GM12878 (cell line): ENCODE measurements around the gene GCH1. TPM values are rescaled to one million over a fixed set of nuclear protein-coding genes. Genes with fewer than 3 reads are reported as not detected.

Experiments used
- ATAC-seq: fragments of 200-7000 bp; cut with Tn5 transposase; 3 replicates; pipeline ENCODE4 v1.9.1; 2020; ENCODE audit warnings: mild to moderate bottlenecking, moderate library complexity
- BruUV-seq: library from RNA; stranded (reverse); fragments of 400-500 nt; replicated peaks from 2 replicates; lab custom pipeline; 2021; lab: Mats Ljungman, UMichigan
- CTCF ChIA-PET: fragments of 300-600 bp; sonication (Branson Sonifier 250); formaldehyde crosslinking; extraction: SDS; loops from one replicate; lab custom pipeline; 2021; ENCODE audit warnings: inconsistent platforms; lab: Yijun Ruan, JAX
- POLR2A ChIA-PET: fragments of 350-600 bp; formaldehyde crosslinking; extraction: SDS; loops from one replicate; lab custom pipeline; 2021; ENCODE audit warnings: inconsistent platforms; lab: Charles Lee
- RAD21 ChIA-PET: fragments of 300-600 bp; sonication (Branson Sonifier 250); formaldehyde crosslinking; loops from one replicate; lab custom pipeline; 2023; ENCODE audit warnings: antibody characterized with exemption; ENCODE audit not compliant: unreplicated experiment; lab: Charles Lee
- SMC1A ChIA-PET: fragments of 300-600 bp; sonication (Branson Sonifier 250); formaldehyde crosslinking; loops from one replicate; lab custom pipeline; 2023; ENCODE audit not compliant: unreplicated experiment, uncharacterized antibody; lab: Charles Lee
- DNase-seq: peaks from one replicate; pipeline ENCODE4 v3.0.0-alpha.2; 2011; ENCODE audit warnings: low read depth, low spot score
- FAIRE-seq: peaks from 3 replicates; lab custom pipeline; 2011; peaks lifted over from hg19 to GRCh38; lab: Jason Lieb, UNC
- H2AFZ ChIP-seq: 2 replicates; pipeline ENCODE4 v1.6.0; 2011; ENCODE audit warnings: low read depth, low read length, control low read depth; ENCODE audit not compliant: control insufficient read depth
- H3K27ac ChIP-seq: 2 replicates; pipeline ENCODE4 v1.5.1; 2011; ENCODE audit warnings: control low read depth; ENCODE audit not compliant: control insufficient read depth, insufficient read depth
- H3K27me3 ChIP-seq, 2 experiments: replicated peaks in 1 of 2; 2 replicates each; pipeline versions ENCODE4 v1.6.0 to v1.6.1; 2011; ENCODE audit warnings: low read length in 1 of 2; ENCODE audit not compliant: control insufficient read depth in 2 of 2, insufficient read depth in 2 of 2
- H3K36me3 ChIP-seq, 2 experiments: 2 replicates each; pipeline ENCODE4 v1.5.1; 2011; ENCODE audit warnings: low read length in 1 of 2; ENCODE audit not compliant: control insufficient read depth in 2 of 2, insufficient read depth in 2 of 2
- H3K4me1 ChIP-seq: 2 replicates; pipeline ENCODE4 v1.6.1; 2011; ENCODE audit warnings: mild to moderate bottlenecking, low read length, moderate library complexity, mixed read lengths; ENCODE audit not compliant: control insufficient read depth, insufficient read depth
- H3K4me2 ChIP-seq: 2 replicates; pipeline ENCODE4 v1.6.0; 2011; ENCODE audit warnings: control low read depth; ENCODE audit not compliant: control insufficient read depth, insufficient read depth
- H3K4me3 ChIP-seq: fragments of 200-600 bp; sonication (generic); 2 replicates; pipeline ENCODE4 v1.5.1; 2016
- H3K79me2 ChIP-seq: 2 replicates; pipeline ENCODE4 v1.6.0; 2011; ENCODE audit warnings: low read length; ENCODE audit not compliant: control insufficient read depth, insufficient read depth
- H3K9ac ChIP-seq: 2 replicates; pipeline ENCODE4 v1.8.0; 2011; ENCODE audit warnings: low read length, control low read depth, mixed read lengths; ENCODE audit not compliant: control insufficient read depth, insufficient read depth
- H3K9me3 ChIP-seq: replicated peaks from 3 replicates; pipeline ENCODE4 v1.5.1; 2011; ENCODE audit warnings: mild to moderate bottlenecking, low read length; ENCODE audit not compliant: control insufficient read depth, insufficient read depth
- H4K20me1 ChIP-seq: 2 replicates; pipeline ENCODE4 v1.6.0; 2011; ENCODE audit not compliant: control insufficient read depth, insufficient read depth
- CBFB ChIP-seq: IDR thresholded peaks from 2 replicates; pipeline ENCODE4 v1.6.1; 2016; ENCODE audit warnings: antibody characterized with exemption, low read depth
- CBX3 ChIP-seq: fragments of 200-600 bp; sonication (generic); IDR thresholded peaks from 2 replicates; pipeline ENCODE4 v1.6.1; 2016; ENCODE audit warnings: low read depth, borderline replicate concordance
- CHD2 ChIP-seq: IDR thresholded peaks from 2 replicates; pipeline ENCODE4 v1.6.1; 2011; ENCODE audit warnings: low read depth, low read length, improper control_type of control experiment, borderline replicate concordance
- EP300 ChIP-seq, 2 experiments: fragments of 150-350 bp in 1 of 2; IDR thresholded peaks; 2 replicates each; pipeline ENCODE4 v1.6.1; 2011 to 2012; ENCODE audit warnings: low read depth in 2 of 2, low read length in 2 of 2, borderline replicate concordance in 1 of 2, improper control_type of control experiment in 1 of 2, inconsistent platforms in 1 of 2; ENCODE audit not compliant: control insufficient read depth in 1 of 2
- ETV6 ChIP-seq, 2 experiments: fragments of 450-650 bp in 1 of 2; IDR thresholded peaks in 1 of 2; conservative IDR thresholded peaks in 1 of 2; 2 replicates each; pipeline ENCODE4 v1.6.1; 2014; ENCODE audit warnings: antibody characterized with exemption in 1 of 2, borderline replicate concordance in 1 of 2, low read depth in 1 of 2, mild to moderate bottlenecking in 1 of 2, moderate library complexity in 1 of 2
- HDGF ChIP-seq: fragments of 450-650 bp; IDR thresholded peaks from 2 replicates; pipeline ENCODE4 v1.6.1; 2016; ENCODE audit warnings: antibody characterized with exemption
- IKZF1 ChIP-seq: fragments of 450-650 bp; conservative IDR thresholded peaks from 2 replicates; pipeline ENCODE4 v1.6.1; 2017; ENCODE audit warnings: antibody characterized with exemption, mild to moderate bottlenecking
- NBN ChIP-seq: fragments of 450-650 bp; IDR thresholded peaks from 2 replicates; pipeline ENCODE4 v1.6.1; 2016
- PAX8 ChIP-seq: fragments of 450-650 bp; IDR thresholded peaks from 2 replicates; pipeline ENCODE4 v1.6.1; 2017; ENCODE audit warnings: mild to moderate bottlenecking, moderate library complexity
- RAD21 ChIP-seq: IDR thresholded peaks from 2 replicates; pipeline ENCODE4 v1.6.1; 2011; ENCODE audit warnings: mild to moderate bottlenecking, low read depth, low read length, moderate library complexity; ENCODE audit not compliant: insufficient read depth
- SUZ12 ChIP-seq: fragments of 200-600 bp; sonication (generic); IDR thresholded peaks from one replicate; pipeline ENCODE4 v1.6.1; 2018; ENCODE audit warnings: antibody characterized with exemption, mild to moderate bottlenecking; ENCODE audit not compliant: unreplicated experiment
- WRNIP1 ChIP-seq: IDR thresholded peaks from 2 replicates; pipeline ENCODE4 v1.6.1; 2011; ENCODE audit warnings: low read depth, low read length, improper control_type of control experiment, borderline replicate concordance
- ZBED1 ChIP-seq: IDR thresholded peaks from 2 replicates; pipeline ENCODE4 v1.6.1; 2016; ENCODE audit warnings: borderline replicate concordance
- WGBS: methylation state at CpG from one replicate; pipeline ENCODE4 v1.1.6; 2016; ENCODE audit warnings: low lambda C conversion rate; ENCODE audit not compliant: insufficient replicate concordance, insufficient coverage; ENCODE audit errors: missing lambda C conversion rate; 5-methylcytosine and 5-hydroxymethylcytosine counted together
- in situ Hi-C: fragments of 300-500 bp; cut with MboI; formaldehyde crosslinking; loops from 9 replicates; pipeline ENCODE4 v1.14.3; 2018; ENCODE audit warnings: mixed read lengths
- intact Hi-C: fragments of 100-400 bp; cut with micrococcal nuclease; formaldehyde crosslinking; loops from one replicate; pipeline ENCODE4 v1.14.2; 2022; ENCODE audit not compliant: unreplicated experiment
- polyA plus RNA-seq, 11 experiments: library from polyadenylated mRNA; depleted of rRNA in 4 of 11; unstranded in 6 of 11; stranded (reverse) in 5 of 11; fragments of >200 nt; fragmentation: Nextera tagmentation in 4 of 11; fragmentation: Illumina TruSeq in 1 of 11; extraction: Ambion mirVana in 4 of 11; extraction: Trizol in 1 of 11; gene quantifications; 1 replicate in 1 of 11; 2 replicates in 10 of 11; pipeline versions ENCODE4 v1.2.1 to v1.2.3, GENCODE V29; 2011 to 2016; ENCODE audit warnings: inconsistent platforms in 2 of 11, missing spikeins in 2 of 11, low read depth in 1 of 11
- total RNA-seq, 4 experiments: library from RNA; depleted of rRNA in 3 of 4; stranded (reverse); fragments of >200 nt in 3 of 4; fragmentation: Illumina TruSeq in 1 of 4; extraction: Trizol in 1 of 4; gene quantifications; 2 replicates each; pipeline versions ENCODE4 v1.2.1 to v1.2.3, GENCODE V29; 2013 to 2021
- TF ChIP-seq, protein P1 (sequence below): fragments of 450-650 bp; IDR thresholded peaks from 2 replicates; pipeline ENCODE4 v1.6.1; 2017; ENCODE audit warnings: mild to moderate bottlenecking, low read depth, inconsistent platforms; ENCODE audit not compliant: poor library complexity, severe bottlenecking
- TF ChIP-seq, protein P2 (sequence below): IDR thresholded peaks from 2 replicates; pipeline ENCODE4 v1.6.1; 2011; ENCODE audit warnings: borderline replicate concordance, low read depth, mild to moderate bottlenecking, moderate library complexity, mixed read lengths, low read length; ENCODE audit not compliant: insufficient read depth; ENCODE audit errors: extremely low read length
- TF ChIP-seq, protein P3 (sequence below), 3 experiments: IDR thresholded peaks in 2 of 3; conservative IDR thresholded peaks in 1 of 3; 2 replicates each; pipeline ENCODE4 v1.5.1; 2011; ENCODE audit warnings: low read depth in 3 of 3, low read length in 3 of 3, mild to moderate bottlenecking in 3 of 3, control low read depth in 2 of 3, moderate library complexity in 2 of 3, inconsistent platforms in 1 of 3, mixed read lengths in 1 of 3; ENCODE audit not compliant: control insufficient read depth in 2 of 3, insufficient read depth in 1 of 3; ENCODE audit errors: extremely low read depth in 1 of 3

GCH1 gene
- total and polyA plus RNA-seq, 10 of the 15 experiments (the other 5 are each of a cell fraction or from before 2014, with no cell fraction given) = 25.1 to 37.0 (median 33.8) TPM

DNA sequence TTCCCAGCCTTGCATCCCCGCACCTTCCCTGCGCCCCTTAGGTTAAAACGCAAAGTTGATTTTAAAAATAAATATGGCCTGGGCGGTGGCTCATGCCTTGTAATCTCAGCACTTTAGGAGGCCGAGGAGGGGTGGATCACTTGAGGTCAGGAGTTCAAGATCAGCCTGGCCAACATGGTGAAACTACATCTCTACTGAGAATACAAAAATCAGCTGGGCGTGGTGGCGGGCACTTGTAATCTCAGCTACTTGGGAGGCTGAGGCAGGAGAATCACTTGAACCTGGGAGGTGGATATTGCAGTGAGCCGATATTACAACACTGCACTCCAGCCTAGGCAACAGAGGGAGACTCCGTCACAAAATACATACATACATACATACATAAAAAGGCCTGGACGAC lies 96.0 kb downstream of the GCH1 start (continued):
- TF ChIP-seq, protein P1, sequence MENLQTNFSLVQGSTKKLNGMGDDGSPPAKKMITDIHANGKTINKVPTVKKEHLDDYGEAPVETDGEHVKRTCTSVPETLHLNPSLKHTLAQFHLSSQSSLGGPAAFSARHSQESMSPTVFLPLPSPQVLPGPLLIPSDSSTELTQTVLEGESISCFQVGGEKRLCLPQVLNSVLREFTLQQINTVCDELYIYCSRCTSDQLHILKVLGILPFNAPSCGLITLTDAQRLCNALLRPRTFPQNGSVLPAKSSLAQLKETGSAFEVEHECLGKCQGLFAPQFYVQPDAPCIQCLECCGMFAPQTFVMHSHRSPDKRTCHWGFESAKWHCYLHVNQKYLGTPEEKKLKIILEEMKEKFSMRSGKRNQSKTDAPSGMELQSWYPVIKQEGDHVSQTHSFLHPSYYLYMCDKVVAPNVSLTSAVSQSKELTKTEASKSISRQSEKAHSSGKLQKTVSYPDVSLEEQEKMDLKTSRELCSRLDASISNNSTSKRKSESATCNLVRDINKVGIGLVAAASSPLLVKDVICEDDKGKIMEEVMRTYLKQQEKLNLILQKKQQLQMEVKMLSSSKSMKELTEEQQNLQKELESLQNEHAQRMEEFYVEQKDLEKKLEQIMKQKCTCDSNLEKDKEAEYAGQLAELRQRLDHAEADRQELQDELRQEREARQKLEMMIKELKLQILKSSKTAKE = no peak
- TF ChIP-seq SUZ12 (no peak), CHD2 (no peak), HDGF (no peak)

DNA sequence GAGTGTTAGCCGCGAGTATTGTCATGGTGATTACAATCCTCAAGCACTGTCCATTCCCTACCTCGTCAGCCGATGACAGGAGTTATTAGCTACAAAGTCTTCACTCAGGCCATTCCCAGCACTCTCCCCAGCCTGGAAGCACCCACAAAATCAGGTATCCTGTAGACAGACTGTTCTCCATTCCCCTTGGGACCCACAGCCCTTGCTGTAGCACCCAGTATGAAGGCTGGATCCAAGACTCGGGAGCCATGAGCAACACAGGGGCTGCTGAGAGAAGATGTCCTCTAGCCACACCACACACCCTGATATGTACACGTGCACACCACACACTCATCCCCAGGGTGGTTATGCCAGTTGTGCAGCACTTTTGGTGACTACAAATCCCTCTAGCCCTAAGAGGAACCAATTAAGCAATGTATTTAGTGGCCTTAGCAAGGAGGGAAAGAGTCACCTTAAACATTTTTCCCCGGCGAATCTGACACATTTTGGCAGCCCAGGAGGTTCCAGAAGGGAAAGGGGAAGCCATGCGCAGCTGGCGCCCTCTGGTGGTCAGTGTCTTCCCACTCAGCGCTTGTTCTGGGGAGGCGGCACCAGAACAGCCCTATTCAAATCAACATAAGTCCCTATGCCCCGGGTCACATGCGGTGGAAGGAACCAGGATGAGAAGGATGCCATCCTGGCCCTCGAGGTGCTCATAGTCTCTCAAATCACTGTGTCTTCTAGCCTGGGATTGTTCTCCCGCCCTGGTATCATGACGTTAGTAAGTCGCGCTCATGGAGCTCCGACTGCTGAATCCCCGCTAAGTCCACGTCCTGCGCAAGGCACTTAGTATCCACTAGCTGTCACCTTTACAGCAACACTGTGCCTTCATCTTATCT lies 96.9 kb downstream of the GCH1 start:
- no peak overlapping the region for H3K4me3 ChIP-seq
- no peaks in the 10 kb centered on the region for H3K36me3 ChIP-seq
- POLR2A ChIA-PET = no interaction called here
- peak; percentile 96 for ATAC-seq
- H3K79me2 ChIP-seq = no peaks in the 10 kb centered on the region
- no peaks in the 10 kb centered on the region for H3K9me3 ChIP-seq
- RAD21 ChIA-PET = interaction anchor here (0.8 to 2.0 kb wide), 3 partner anchors 23 to 242 kb away, joined by 3 to 12 read pairs (median 6); no protein-coding TSS in a partner anchor
- peak; percentile 89 for FAIRE-seq
- no peaks in the 10 kb centered on the region for H4K20me1 ChIP-seq
- in situ Hi-C loops (no loop called here), intact Hi-C loops (loop anchor here (1.0 to 5.0 kb wide), 2 partner anchors 87 to 241 kb away; no protein-coding TSS in a partner anchor)
- no peak overlapping the region for H3K27ac ChIP-seq
- SMC1A ChIA-PET = interaction anchor here (0.6 to 2.9 kb wide), 7 partner anchors 11 to 242 kb away, joined by 3 to 16 read pairs (median 3); no protein-coding TSS in a partner anchor
- no peak overlapping the region for H3K9ac ChIP-seq
- BruUV-seq = no TSS peak
- peak; percentile 27 for DNase-seq
- CTCF ChIA-PET = interaction anchor here (0.6 to 6.6 kb wide), 24 partner anchors 8 to 311 kb away, joined by 3 to 37 read pairs (median 5); partner anchors contain the start of gene GCH1
- WGBS = 47% methylated on average over 23 of the region's 23 CpGs
- no peak overlapping the region for H3K4me2 ChIP-seq
- no peaks in the 10 kb centered on the region for H3K4me1 ChIP-seq
- H2AFZ ChIP-seq = no peak overlapping the region
- no peaks in the 10 kb centered on the region for H3K27me3 ChIP-seq
- TF ChIP-seq CBX3 = no peak
- no peak for TF ChIP-seq PAX8
- TF ChIP-seq, protein P2, sequence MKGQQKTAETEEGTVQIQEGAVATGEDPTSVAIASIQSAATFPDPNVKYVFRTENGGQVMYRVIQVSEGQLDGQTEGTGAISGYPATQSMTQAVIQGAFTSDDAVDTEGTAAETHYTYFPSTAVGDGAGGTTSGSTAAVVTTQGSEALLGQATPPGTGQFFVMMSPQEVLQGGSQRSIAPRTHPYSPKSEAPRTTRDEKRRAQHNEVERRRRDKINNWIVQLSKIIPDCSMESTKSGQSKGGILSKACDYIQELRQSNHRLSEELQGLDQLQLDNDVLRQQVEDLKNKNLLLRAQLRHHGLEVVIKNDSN = peak; percentile 2
- no peak for TF ChIP-seq WRNIP1
- TF ChIP-seq ETV6 (conservative IDR thresholded peaks at IDR 0.05 in 1 of 2, IDR thresholded peaks at IDR 0.05 in 1 of 2; ENCODE audit: borderline replicate concordance in 1 of 2, low read depth in 1 of 2) = peak in 1 of 2 experiments; percentile 44; a peak in 1 of 4 replicates
- no peak for TF ChIP-seq CBFB
- TF ChIP-seq NBN = no peak
- TF ChIP-seq, protein P3, sequence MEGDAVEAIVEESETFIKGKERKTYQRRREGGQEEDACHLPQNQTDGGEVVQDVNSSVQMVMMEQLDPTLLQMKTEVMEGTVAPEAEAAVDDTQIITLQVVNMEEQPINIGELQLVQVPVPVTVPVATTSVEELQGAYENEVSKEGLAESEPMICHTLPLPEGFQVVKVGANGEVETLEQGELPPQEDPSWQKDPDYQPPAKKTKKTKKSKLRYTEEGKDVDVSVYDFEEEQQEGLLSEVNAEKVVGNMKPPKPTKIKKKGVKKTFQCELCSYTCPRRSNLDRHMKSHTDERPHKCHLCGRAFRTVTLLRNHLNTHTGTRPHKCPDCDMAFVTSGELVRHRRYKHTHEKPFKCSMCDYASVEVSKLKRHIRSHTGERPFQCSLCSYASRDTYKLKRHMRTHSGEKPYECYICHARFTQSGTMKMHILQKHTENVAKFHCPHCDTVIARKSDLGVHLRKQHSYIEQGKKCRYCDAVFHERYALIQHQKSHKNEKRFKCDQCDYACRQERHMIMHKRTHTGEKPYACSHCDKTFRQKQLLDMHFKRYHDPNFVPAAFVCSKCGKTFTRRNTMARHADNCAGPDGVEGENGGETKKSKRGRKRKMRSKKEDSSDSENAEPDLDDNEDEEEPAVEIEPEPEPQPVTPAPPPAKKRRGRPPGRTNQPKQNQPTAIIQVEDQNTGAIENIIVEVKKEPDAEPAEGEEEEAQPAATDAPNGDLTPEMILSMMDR (IDR thresholded peaks at IDR 0.05 in 2 of 3, conservative IDR thresholded peaks at IDR 0.05 in 1 of 3; ENCODE audit: control insufficient read depth in 2 of 3, extremely low read depth in 1 of 3, insufficient read depth in 1 of 3, low read depth in 3 of 3, low read length in 3 of 3) = peak; percentile 91 to 94 (median 93)
- no peak for TF ChIP-seq ZBED1
- TF ChIP-seq EP300 (IDR thresholded peaks at IDR 0.05; ENCODE audit: borderline replicate concordance in 1 of 2, control insufficient read depth in 1 of 2, low read depth in 2 of 2, low read length in 2 of 2) = no peak
- 0 out of 2 replicates have a peak, but pooled peaks have one; percentile 30 for TF ChIP-seq IKZF1
- TF ChIP-seq RAD21 = peak; percentile 89
